H1 (cell line): ENCODE data around the gene CP. TPM values are rescaled to one million over a fixed set of nuclear protein-coding genes. Genes with fewer than 3 reads are reported as not detected.

Source experiments
- CTCF ChIA-PET: fragments of 300-600 bp; sonication (Branson Sonifier 250); formaldehyde crosslinking; loops from one replicate; lab custom pipeline; 2021; ENCODE audit not compliant: partially characterized antibody; lab: Charles Lee
- POLR2A ChIA-PET: fragments of 300-600 bp; sonication (Branson Sonifier 250); formaldehyde crosslinking; loops from one replicate; lab custom pipeline; 2021; ENCODE audit warnings: inconsistent platforms; ENCODE audit not compliant: partially characterized antibody; lab: Charles Lee
- DNase-seq, 2 experiments: peaks; one replicate each; pipeline versions ENCODE4 v3.0.0 to v3.0.0-alpha.2; 2010 to 2022; ENCODE audit warnings: low spot score in 2 of 2, low read depth in 1 of 2, mixed read lengths in 1 of 2
- FAIRE-seq: peaks from 2 replicates; lab custom pipeline; 2011; peaks lifted over from hg19 to GRCh38; lab: Jason Lieb, UNC
- H2AFZ ChIP-seq: 2 replicates; pipeline ENCODE4 v1.8.1; 2012; ENCODE audit warnings: low read length, inconsistent platforms
- H2AK5ac ChIP-seq: 2 replicates; pipeline ENCODE4 v1.6.1; 2013; ENCODE audit warnings: low read depth, low read length
- H2BK120ac ChIP-seq: replicated peaks from 2 replicates; pipeline ENCODE3; 2013; ENCODE audit warnings: low read depth, low read length, inconsistent platforms
- H2BK12ac ChIP-seq: 2 replicates; pipeline ENCODE4 v1.6.1; 2013; ENCODE audit warnings: low read depth, low read length
- H2BK15ac ChIP-seq: 2 replicates; pipeline ENCODE4 v1.6.1; 2013; ENCODE audit warnings: low read length
- H2BK20ac ChIP-seq: 2 replicates; pipeline ENCODE4 v1.6.1; 2013; ENCODE audit warnings: low read length
- H2BK5ac ChIP-seq: 2 replicates; pipeline ENCODE4 v1.6.1; 2013; ENCODE audit warnings: low read depth, low read length
- H3K14ac ChIP-seq: 2 replicates; pipeline ENCODE4 v1.6.1; 2013; ENCODE audit warnings: inconsistent platforms; ENCODE audit not compliant: insufficient read length
- H3K18ac ChIP-seq: 2 replicates; pipeline ENCODE4 v1.6.1; 2013; ENCODE audit warnings: low read length; ENCODE audit errors: extremely low read depth
- H3K23ac ChIP-seq: 2 replicates; pipeline ENCODE4 v1.6.1; 2013; ENCODE audit warnings: inconsistent platforms; ENCODE audit not compliant: insufficient read length
- H3K23me2 ChIP-seq: 2 replicates; pipeline ENCODE4 v1.6.1; 2013; ENCODE audit warnings: low read depth, low read length
- H3K27ac ChIP-seq: 2 replicates; pipeline ENCODE4 v1.6.1; 2011; ENCODE audit warnings: low read depth, low read length, inconsistent platforms
- H3K27me3 ChIP-seq, 4 experiments: replicated peaks in 1 of 4; 1 replicate in 1 of 4; 2 replicates in 3 of 4; pipeline versions ENCODE4 v1.6.1 to v1.8.1; 2011 to 2013; ENCODE audit warnings: low read length in 3 of 4, mild to moderate bottlenecking in 3 of 4, inconsistent platforms in 2 of 4, mixed read lengths in 2 of 4, moderate library complexity in 1 of 4; ENCODE audit not compliant: control insufficient read depth in 3 of 4, insufficient read depth in 3 of 4; ENCODE audit errors: extremely low read depth in 1 of 4
- H3K36me3 ChIP-seq, 4 experiments: 2 replicates each; pipeline versions ENCODE4 v1.6.1 to v1.8.1; 2011 to 2013; ENCODE audit warnings: mild to moderate bottlenecking in 4 of 4, low read length in 3 of 4, moderate library complexity in 2 of 4, control low read depth in 1 of 4, inconsistent platforms in 1 of 4; ENCODE audit not compliant: insufficient read depth in 4 of 4, control insufficient read depth in 2 of 4
- H3K4ac ChIP-seq: replicated peaks from 2 replicates; pipeline ENCODE3; 2013; ENCODE audit warnings: low read length, low read depth, mixed read lengths, inconsistent platforms; ENCODE audit not compliant: insufficient read length
- H3K4me1 ChIP-seq, 4 experiments: replicated peaks in 1 of 4; 1 replicate in 1 of 4; 2 replicates in 3 of 4; pipeline versions ENCODE4 v1.6.1 to v1.8.1; 2011 to 2013; ENCODE audit warnings: low read length in 3 of 4, inconsistent platforms in 2 of 4, mixed read lengths in 1 of 4; ENCODE audit not compliant: insufficient read depth in 4 of 4, control insufficient read depth in 3 of 4
- H3K4me2 ChIP-seq, 2 experiments: 2 replicates each; pipeline versions ENCODE4 v1.6.1 to v1.8.1; 2011 to 2013; ENCODE audit warnings: low read depth in 2 of 2, low read length in 2 of 2, control low read depth in 1 of 2, inconsistent platforms in 1 of 2, mild to moderate bottlenecking in 1 of 2; ENCODE audit not compliant: insufficient read depth in 1 of 2
- H3K4me3 ChIP-seq, 4 experiments: fragments of 200-600, 300-600 bp in 1 of 4; sonication (generic), shearing (Covaris generic), sonication (Bioruptor Twin) in 1 of 4; 2 replicates each; pipeline versions ENCODE4 v1.5.1 to v1.8.1; 2011 to 2016; ENCODE audit warnings: low read length in 4 of 4, low read depth in 3 of 4, control low read depth in 2 of 4, inconsistent platforms in 2 of 4, mild to moderate bottlenecking in 2 of 4, mixed read lengths in 1 of 4, moderate library complexity in 1 of 4; ENCODE audit not compliant: insufficient read depth in 2 of 4; ENCODE audit errors: extremely low read depth in 1 of 4
- H3K56ac ChIP-seq: replicated peaks from 2 replicates; pipeline ENCODE3; 2013; ENCODE audit warnings: low read depth, mild to moderate bottlenecking, mixed read lengths, low read length, inconsistent platforms; ENCODE audit not compliant: insufficient read length
- H3K79me1 ChIP-seq: 2 replicates; pipeline ENCODE4 v1.6.1; 2013; ENCODE audit warnings: low read depth, low read length, control low read depth
- H3K79me2 ChIP-seq, 2 experiments: 2 replicates each; pipeline versions ENCODE4 v1.6.1 to v1.8.1; 2012 to 2013; ENCODE audit warnings: low read length in 2 of 2, mild to moderate bottlenecking in 2 of 2, inconsistent platforms in 1 of 2; ENCODE audit not compliant: insufficient read depth in 2 of 2, control insufficient read depth in 1 of 2
- H3K9ac ChIP-seq, 4 experiments: replicated peaks in 1 of 4; 1 replicate in 1 of 4; 2 replicates in 3 of 4; pipeline versions ENCODE4 v1.6.1 to v1.8.1; 2011 to 2013; ENCODE audit warnings: low read depth in 3 of 4, low read length in 3 of 4, control low read depth in 2 of 4, mild to moderate bottlenecking in 2 of 4, moderate library complexity in 2 of 4, inconsistent platforms in 1 of 4; ENCODE audit errors: extremely low read depth in 1 of 4
- H3K9me3 ChIP-seq, 2 experiments: 2 replicates each; pipeline versions ENCODE4 v1.6.1 to v1.8.1; 2012 to 2013; ENCODE audit warnings: mild to moderate bottlenecking in 2 of 2, moderate library complexity in 2 of 2, control low read depth in 1 of 2, inconsistent platforms in 1 of 2, low read depth in 1 of 2, low read length in 1 of 2, mixed read lengths in 1 of 2; ENCODE audit not compliant: insufficient read depth in 2 of 2
- H4K20me1 ChIP-seq, 2 experiments: replicated peaks in 1 of 2; 2 replicates each; pipeline versions ENCODE3 to v1.8.1; 2011 to 2013; ENCODE audit warnings: inconsistent platforms in 2 of 2, low read length in 2 of 2, mild to moderate bottlenecking in 1 of 2; ENCODE audit not compliant: insufficient read depth in 2 of 2, control insufficient read depth in 1 of 2
- H4K5ac ChIP-seq: 2 replicates; pipeline ENCODE4 v1.6.1; 2013; ENCODE audit warnings: low read length, low read depth, mixed read lengths, inconsistent platforms; ENCODE audit not compliant: insufficient read length
- H4K8ac ChIP-seq: 2 replicates; pipeline ENCODE4 v1.8.0; 2013; ENCODE audit warnings: mild to moderate bottlenecking, moderate library complexity, low read length, inconsistent platforms; ENCODE audit not compliant: insufficient read depth; ENCODE audit errors: extremely low read depth
- H4K91ac ChIP-seq: replicated peaks from 2 replicates; pipeline ENCODE3; 2013; ENCODE audit warnings: low read length, mixed read lengths, inconsistent platforms; ENCODE audit not compliant: insufficient read length
- CTBP2 ChIP-seq: IDR thresholded peaks from 2 replicates; pipeline ENCODE4 v1.7.0; 2011; ENCODE audit warnings: borderline replicate concordance, mild to moderate bottlenecking, moderate library complexity, mixed read lengths, low read length; ENCODE audit not compliant: insufficient read depth, insufficient read length
- CTCF ChIP-seq, 3 experiments: IDR thresholded peaks; 1 replicate in 2 of 3; 2 replicates in 1 of 3; pipeline versions ENCODE4 v1.5.1 to v1.6.1; 2011; ENCODE audit warnings: low read length in 3 of 3, mild to moderate bottlenecking in 3 of 3, inconsistent platforms in 2 of 3, low read depth in 1 of 3, moderate library complexity in 1 of 3; ENCODE audit not compliant: insufficient read depth in 1 of 3; ENCODE audit errors: control extremely low read depth in 1 of 3
- EGR1 ChIP-seq: IDR thresholded peaks from 2 replicates; pipeline ENCODE4 v1.6.1; 2011; ENCODE audit warnings: low read depth, low read length, borderline replicate concordance
- HDAC6 ChIP-seq: IDR thresholded peaks from one replicate; pipeline ENCODE4 v1.7.1; 2012; ENCODE audit warnings: low read depth, mild to moderate bottlenecking, inconsistent platforms, low read length, moderate library complexity
- NRF1 ChIP-seq: IDR thresholded peaks from 2 replicates; pipeline ENCODE4 v1.6.1; 2011; ENCODE audit warnings: mild to moderate bottlenecking, low read depth, low read length, improper control_type of control experiment
- POLR2AphosphoS5 ChIP-seq: IDR thresholded peaks from 2 replicates; pipeline ENCODE4 v1.6.1; 2011; ENCODE audit warnings: low read depth, low read length
- RAD21 ChIP-seq, 2 experiments: IDR thresholded peaks in 1 of 2; conservative IDR thresholded peaks in 1 of 2; 2 replicates each; pipeline ENCODE4 v1.6.1; 2011; ENCODE audit warnings: low read depth in 2 of 2, low read length in 2 of 2, improper control_type of control experiment in 1 of 2, inconsistent platforms in 1 of 2, mild to moderate bottlenecking in 1 of 2, moderate library complexity in 1 of 2
- RFX5 ChIP-seq: IDR thresholded peaks from 2 replicates; pipeline ENCODE4 v1.6.1; 2011; ENCODE audit warnings: low read depth, low read length, improper control_type of control experiment, borderline replicate concordance
- RXRA ChIP-seq: IDR thresholded peaks from 2 replicates; pipeline ENCODE4 v1.6.1; 2011; ENCODE audit warnings: low read depth, mild to moderate bottlenecking, low read length, moderate library complexity; ENCODE audit not compliant: insufficient read depth
- SAP30 ChIP-seq: fragments of 300-600 bp; sonication (generic); IDR thresholded peaks from 2 replicates; pipeline ENCODE4 v1.7.1; 2012; ENCODE audit warnings: low read length, moderate library complexity, mild to moderate bottlenecking, inconsistent platforms; ENCODE audit not compliant: insufficient read depth, insufficient replicate concordance
- SRF ChIP-seq: IDR thresholded peaks from 2 replicates; pipeline ENCODE4 v1.6.1; 2011; ENCODE audit warnings: mild to moderate bottlenecking, low read depth, low read length, moderate library complexity
- WGBS, 2 experiments: shearing (Covaris generic) in 1 of 2; methylation state at CpG; one replicate each; pipeline versions ENCODE4 v1.1.6 to v1.1.7; 2013 to 2015; ENCODE audit warnings: low lambda C conversion rate in 2 of 2, mixed read lengths in 2 of 2, inconsistent platforms in 1 of 2, low coverage in 1 of 2, missing lambda C conversion rate in 1 of 2; ENCODE audit not compliant: insufficient replicate concordance in 2 of 2, insufficient coverage in 1 of 2, insufficient read length in 1 of 2; ENCODE audit errors: extremely low coverage in 1 of 2, missing lambda C conversion rate in 1 of 2; 5-methylcytosine and 5-hydroxymethylcytosine counted together
- polyA plus RNA-seq, 7 experiments: library from polyadenylated mRNA; depleted of rRNA in 3 of 7; stranded (reverse) in 5 of 7; unstranded in 2 of 7; fragments of >200 nt in 5 of 7; fragments of 200-250 nt in 2 of 7; gene quantifications; 1 replicate in 5 of 7; 2 replicates in 1 of 7; 4 replicates in 1 of 7; pipeline versions ENCODE4 v1.2.1 to v1.2.3, GENCODE V29; 2011 to 2013; ENCODE audit warnings: missing spikeins in 2 of 7, mixed read lengths in 2 of 7
- total RNA-seq: library from RNA; stranded (reverse); fragmentation: NEBNext Ultra II Directional; extraction: Animal tissue kit (Norgen Biotek cat#: 25700); gene quantifications from 2 replicates; pipeline ENCODE4 v1.2.1, GENCODE V29; 2021

CP gene
- total and polyA plus RNA-seq, 2 of the 8 experiments (the other 6 are each of a cell fraction or from before 2014, with no cell fraction given), result 0.32 to 2.6 TPM

GRCh38 chr3:149134575-149134974, 87.1 kb downstream of the CP start:
- WGBS, 2 experiments, result 82% methylated on average over 3 of the region's 3 CpGs; no CpG with 5 or more reads in 1 of the 2 experiments
- H3K79me2 ChIP-seq, result peaks cover 0 to 63% of the 10 kb centered on the region in 2 experiments; a peak in 2 of 4 replicates
- H3K27ac ChIP-seq, result no peak overlapping the region
- POLR2A ChIA-PET, result no interaction called here
- no peaks in the 10 kb centered on the region for H3K27me3 ChIP-seq
- H2AK5ac ChIP-seq, result no peak overlapping the region
- no peak overlapping the region for H3K14ac ChIP-seq
- no peaks in the 10 kb centered on the region; the same call in 1 of the 2 replicates for H3K79me1 ChIP-seq
- no peak overlapping the region for H3K23ac ChIP-seq
- no peak overlapping the region for H3K4me3 ChIP-seq
- H2BK12ac ChIP-seq, result no peak overlapping the region
- TF ChIP-seq POLR2AphosphoS5 (no peak), HDAC6 (no peak), NRF1 (no peak), RAD21 (IDR thresholded peaks at IDR 0.05 in 1 of 2, conservative IDR thresholded peaks at IDR 0.05 in 1 of 2; ENCODE audit: low read depth in 2 of 2, low read length in 2 of 2) (no peak), RXRA (no peak), CTBP2 (no peak), CTCF (IDR thresholded peaks at IDR 0.05; ENCODE audit: control extremely low read depth in 1 of 3, insufficient read depth in 1 of 3, low read depth in 1 of 3, low read length in 3 of 3) (no peak), RFX5 (no peak), SAP30 (no peak), SRF (no peak), EGR1 (no peak)
- H4K8ac ChIP-seq, result no peak overlapping the region
- H3K9ac ChIP-seq, result no peak overlapping the region
- no peak overlapping the region for H3K4ac ChIP-seq
- no peak overlapping the region for H2BK20ac ChIP-seq
- H4K20me1 ChIP-seq, result no peaks in the 10 kb centered on the region
- no peak overlapping the region for H3K4me2 ChIP-seq
- no peak for DNase-seq
- no peak overlapping the region for H2BK120ac ChIP-seq
- H3K18ac ChIP-seq, result no peak overlapping the region
- no peak overlapping the region for H4K5ac ChIP-seq
- CTCF ChIA-PET, result interaction anchor here (0.6 to 1.8 kb wide), 5 partner anchors 14 to 177 kb away, joined by 3 to 6 read pairs (median 3); no protein-coding TSS in a partner anchor
- H3K23me2 ChIP-seq, result no peaks in the 10 kb centered on the region
- no peak overlapping the region for H2BK5ac ChIP-seq
- H3K56ac ChIP-seq, result no peak overlapping the region
- no peak for FAIRE-seq
- no peak overlapping the region for H2BK15ac ChIP-seq
- no peaks in the 10 kb centered on the region; a peak in 2 of 8 replicates for H3K36me3 ChIP-seq
- no peaks in the 10 kb centered on the region for H3K9me3 ChIP-seq
- no peak overlapping the region for H4K91ac ChIP-seq
- H2AFZ ChIP-seq, result no peak overlapping the region
- peaks cover 3 to 11% (median 7%) of the 10 kb centered on the region in 4 experiments for H3K4me1 ChIP-seq
